ENCODE data around the gene C6orf136. TPM values are rescaled to one million over a fixed set of nuclear protein-coding genes. Genes with fewer than 3 reads are reported as not detected.
A peak's percentile ranks its signal among the peaks of the same experiment; 100 is the strongest.

C6orf136 gene
- total and polyA plus RNA-seq, 9 of the 15 experiments (the other 6 are each of a cell fraction or from before 2014, with no cell fraction given): 14.1 to 63.1 (median 18.4) TPM

GRCh38 chr6:30615219-30615957, 31.5 kb upstream of the C6orf136 start (continued):
- TF ChIP-seq CEBPZ (IDR thresholded peaks at IDR 0.05; ENCODE audit: borderline replicate concordance, low read depth, low read length): no peak
- TF ChIP-seq SOX6 (IDR thresholded peaks at IDR 0.05): no peak
- no peak for TF ChIP-seq ZBTB2 (IDR thresholded peaks at IDR 0.05)
- peak; percentile 67; the same call in 1 of the 2 replicates for TF ChIP-seq TGIF2 (CRISPR knock-in tag; IDR thresholded peaks at IDR 0.05)
- TF ChIP-seq ZNF511 (CRISPR knock-in tag; IDR thresholded peaks at IDR 0.05): no peak
- peak; percentile 87 for TF ChIP-seq EWSR1 (IDR thresholded peaks at IDR 0.05; ENCODE audit: borderline replicate concordance, low read depth, partially characterized antibody)
- TF ChIP-seq JUN (IDR thresholded peaks at IDR 0.05; ENCODE audit: borderline replicate concordance, low read depth, low read length): no peak
- TF ChIP-seq JUN (CRISPR knock-in tag; IDR thresholded peaks at IDR 0.05; ENCODE audit: borderline replicate concordance): no peak
- TF ChIP-seq CBFB (CRISPR knock-in tag; IDR thresholded peaks at IDR 0.05): no peak
- TF ChIP-seq HCFC1 (IDR thresholded peaks at IDR 0.05; ENCODE audit: low read depth, low read length): no peak
- no peak for TF ChIP-seq BRCA1 (IDR thresholded peaks at IDR 0.05)
- TF ChIP-seq BRCA1 (CRISPR knock-in tag; IDR thresholded peaks at IDR 0.05): no peak
- no peak; the same call in 1 of the 2 replicates for TF ChIP-seq ZBTB9 (CRISPR knock-in tag; IDR thresholded peaks at IDR 0.05)
- 0 out of 2 replicates have a peak, but pooled peaks have one; percentile 58 for TF ChIP-seq KLF10 (CRISPR knock-in tag; IDR thresholded peaks at IDR 0.05)
- peak; percentile 72 for TF ChIP-seq EP400 (IDR thresholded peaks at IDR 0.05)

Measured in K562 (cell line).